HL-60 (cell line): ENCODE data around the gene CROT.

Source experiments
- POLR2AphosphoS5 ChIP-seq: IDR thresholded peaks from 2 replicates; pipeline ENCODE4 v1.6.1; 2012; ENCODE audit warnings: low read depth
- REST ChIP-seq: IDR thresholded peaks from 2 replicates; pipeline ENCODE4 v1.6.1; 2012; ENCODE audit warnings: low read depth; ENCODE audit not compliant: insufficient replicate concordance
- SPI1 ChIP-seq: IDR thresholded peaks from 2 replicates; pipeline ENCODE4 v1.6.1; 2012; ENCODE audit warnings: low read depth, mild to moderate bottlenecking, borderline replicate concordance
- TF ChIP-seq, protein P1 (sequence below): IDR thresholded peaks from one replicate; pipeline ENCODE4 v1.5.1; 2011; ENCODE audit warnings: low read length, control low read depth, inconsistent platforms; ENCODE audit not compliant: insufficient read depth

- TF ChIP-seq, protein P1, sequence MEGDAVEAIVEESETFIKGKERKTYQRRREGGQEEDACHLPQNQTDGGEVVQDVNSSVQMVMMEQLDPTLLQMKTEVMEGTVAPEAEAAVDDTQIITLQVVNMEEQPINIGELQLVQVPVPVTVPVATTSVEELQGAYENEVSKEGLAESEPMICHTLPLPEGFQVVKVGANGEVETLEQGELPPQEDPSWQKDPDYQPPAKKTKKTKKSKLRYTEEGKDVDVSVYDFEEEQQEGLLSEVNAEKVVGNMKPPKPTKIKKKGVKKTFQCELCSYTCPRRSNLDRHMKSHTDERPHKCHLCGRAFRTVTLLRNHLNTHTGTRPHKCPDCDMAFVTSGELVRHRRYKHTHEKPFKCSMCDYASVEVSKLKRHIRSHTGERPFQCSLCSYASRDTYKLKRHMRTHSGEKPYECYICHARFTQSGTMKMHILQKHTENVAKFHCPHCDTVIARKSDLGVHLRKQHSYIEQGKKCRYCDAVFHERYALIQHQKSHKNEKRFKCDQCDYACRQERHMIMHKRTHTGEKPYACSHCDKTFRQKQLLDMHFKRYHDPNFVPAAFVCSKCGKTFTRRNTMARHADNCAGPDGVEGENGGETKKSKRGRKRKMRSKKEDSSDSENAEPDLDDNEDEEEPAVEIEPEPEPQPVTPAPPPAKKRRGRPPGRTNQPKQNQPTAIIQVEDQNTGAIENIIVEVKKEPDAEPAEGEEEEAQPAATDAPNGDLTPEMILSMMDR, result no peak
- TF ChIP-seq POLR2AphosphoS5, result no peak
- TF ChIP-seq REST, result no peak
- TF ChIP-seq SPI1, result no peak
These were observed 15.1 kb upstream of the CROT start for GRCh38 chr7:87330316-87330715.
